NCI-H2196 treated with DMSO at 0.1 percent for 48 hours (cell line): ENCODE measurements around the gene TLCD1.

Experiments
- DNase-seq: peaks from one replicate; lab custom pipeline; 2025; ENCODE audit not compliant: unreplicated experiment; lab: John Stamatoyannopoulos, UW

The TLCD1 gene

DNA sequence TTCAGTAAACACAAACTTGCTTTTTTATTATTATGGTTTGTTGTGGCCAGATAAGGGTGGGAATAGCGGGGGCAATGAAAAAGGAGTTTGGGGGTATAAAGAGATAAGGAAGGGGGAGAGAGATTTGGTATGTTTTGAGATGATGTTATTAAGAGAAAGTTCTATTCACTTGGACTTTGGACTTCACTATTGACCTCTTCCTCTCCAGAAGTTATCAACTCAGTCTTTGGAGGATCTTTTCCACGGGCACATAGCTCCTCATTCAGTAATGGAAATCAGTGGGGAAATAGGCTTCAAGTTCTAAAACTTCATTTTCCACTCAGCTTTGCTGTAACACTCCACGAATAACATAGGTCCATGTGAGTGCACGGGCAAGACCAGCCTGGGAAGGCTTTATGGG, 37.6 kb downstream of the TLCD1 start:
- DNase-seq, result no peak

DNA sequence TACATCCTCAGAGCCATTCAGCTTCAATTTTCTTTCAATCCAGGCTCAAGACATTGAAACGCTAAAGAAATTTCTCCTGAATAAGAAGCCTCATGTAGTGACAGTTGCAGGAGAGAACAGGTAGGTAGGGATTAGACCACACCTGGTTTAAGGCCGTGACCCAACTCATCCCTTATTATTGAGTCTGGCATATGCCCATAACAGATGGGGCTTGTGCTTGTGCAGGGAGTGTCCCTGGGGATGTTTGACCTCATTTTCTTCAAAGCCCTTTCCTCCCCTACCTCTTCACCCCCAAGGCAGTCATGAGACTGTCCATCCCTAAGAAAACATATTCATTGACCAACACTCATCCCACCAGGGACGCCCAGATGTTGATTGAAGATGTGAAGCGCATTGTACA, 39.7 kb downstream of the TLCD1 start:
- DNase-seq, result no peak

DNA sequence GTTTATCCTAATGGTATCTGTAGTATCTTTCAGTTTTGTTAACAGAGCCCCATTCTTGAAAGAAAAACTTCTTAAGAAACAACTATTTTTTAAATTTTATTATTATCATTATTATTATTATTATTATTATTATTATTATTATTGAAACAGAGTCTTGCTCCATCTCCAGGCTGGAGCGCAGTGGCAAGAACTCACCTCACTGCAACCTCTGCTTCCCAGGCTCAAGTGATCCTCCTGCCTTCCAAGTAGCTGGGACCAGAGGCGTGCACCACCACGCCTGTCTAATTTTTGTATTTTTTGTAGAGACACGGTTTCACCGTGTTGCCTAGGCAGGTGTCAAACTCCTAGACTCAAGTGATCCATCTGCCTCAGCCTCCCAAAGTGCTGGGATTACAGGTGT, 40.7 kb downstream of the TLCD1 start:
- no peak for DNase-seq

DNA sequence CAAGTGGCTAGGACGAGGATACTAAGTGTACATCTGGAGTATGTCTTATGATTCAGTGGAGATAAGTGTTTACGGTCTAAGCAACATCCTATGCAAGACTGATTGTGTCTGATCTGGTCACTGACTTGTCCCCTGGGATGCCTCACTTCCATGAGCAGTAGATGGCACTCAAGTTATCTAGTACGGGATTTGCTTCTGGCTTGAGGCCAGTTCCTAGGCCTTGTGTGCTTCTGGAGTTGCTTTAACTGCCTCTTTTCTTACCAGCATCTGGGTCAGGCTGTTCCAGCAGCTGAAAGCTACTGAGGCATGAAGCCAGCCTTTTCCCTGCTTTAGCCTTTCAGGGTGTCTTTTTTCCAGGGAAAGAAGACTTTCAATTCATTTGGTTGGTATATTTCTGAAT, 41.1 kb downstream of the TLCD1 start:
- peak; percentile 25 for DNase-seq

DNA sequence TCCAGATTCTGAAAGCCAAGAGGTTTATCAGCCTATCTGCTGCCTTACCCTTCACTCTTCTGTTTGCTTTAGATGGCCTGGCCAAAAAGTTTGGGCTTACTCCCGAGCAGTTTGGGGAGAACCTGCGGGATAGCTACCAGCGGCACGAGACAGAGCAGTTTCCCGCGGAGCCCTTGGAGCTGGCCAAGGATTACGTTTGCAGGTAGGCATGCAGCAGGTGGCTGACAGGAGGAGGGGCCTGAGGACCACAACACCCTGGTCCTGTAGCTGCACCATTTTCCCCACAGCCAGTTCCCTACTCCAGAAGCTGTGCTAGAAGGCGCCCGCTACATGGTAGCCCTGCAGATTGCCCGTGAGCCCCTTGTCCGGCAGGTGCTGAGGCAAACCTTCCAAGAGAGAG, 43.4 kb downstream of the TLCD1 start:
- DNase-seq, result no peak

DNA sequence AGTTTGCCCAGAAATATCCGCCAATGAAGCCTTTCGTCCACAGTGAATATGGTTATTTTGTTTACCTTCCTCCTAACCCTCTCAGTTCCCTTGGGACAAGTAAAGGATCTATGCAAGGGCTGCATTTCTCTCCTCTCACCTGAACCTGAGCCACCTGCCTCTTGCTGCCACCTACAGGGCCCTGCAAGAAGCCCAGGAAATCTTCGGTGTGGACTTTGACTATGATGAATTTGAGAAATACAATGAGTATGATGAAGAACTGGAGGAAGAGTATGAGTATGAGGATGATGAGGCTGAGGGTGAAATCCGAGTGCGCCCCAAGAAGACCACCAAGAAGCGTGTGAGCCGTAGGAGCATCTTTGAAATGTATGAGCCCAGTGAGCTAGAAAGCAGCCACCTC, 50.1 kb downstream of the TLCD1 start:
- no peak for DNase-seq

DNA sequence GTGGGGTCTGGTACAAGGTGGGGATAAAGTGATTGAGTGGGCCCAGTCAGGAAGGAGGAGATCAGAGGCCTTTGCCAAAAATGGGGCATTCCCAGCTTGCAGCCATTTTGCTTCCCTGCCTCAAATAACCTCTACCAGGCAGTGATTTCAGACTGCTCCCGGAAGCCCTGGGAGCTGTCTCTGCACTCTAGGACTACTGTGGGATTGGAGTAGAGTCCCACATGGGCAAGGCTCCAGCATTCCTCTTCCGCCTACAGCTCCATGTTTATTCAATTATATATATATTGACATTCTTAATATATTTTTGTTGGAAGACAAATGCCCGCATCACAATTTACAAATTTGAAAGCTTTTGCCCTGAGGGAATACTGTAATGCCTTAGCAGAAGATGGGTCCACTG, 50.5 kb downstream of the TLCD1 start:
- no peak for DNase-seq
